Lung (tissue), 16 donors: ENCODE results near the gene CARD16. TPM values are rescaled to one million over a fixed set of nuclear protein-coding genes. Genes with fewer than 3 reads are reported as not detected.
A peak's percentile ranks its signal among the peaks of the same experiment; 100 is the strongest.
"Not testable (repeated sequence)": the region's sequence is repeated elsewhere in the genome, so short reads cannot be mapped to it uniquely, and the experiment has no call there.

Source experiments
- ATAC-seq: fragments of 200-7000 bp; cut with Tn5 transposase; one replicate; pipeline ENCODE4 v1.9.1; 2020; ENCODE audit warnings: moderate number of reproducible peaks; ENCODE audit not compliant: insufficient read depth, low FRiP score
- DNase-seq, 3 donors: peaks; one replicate each; pipeline ENCODE4 v3.0.0-alpha.2; 2013 to 2017
- H3K27ac ChIP-seq, 2 donors: one replicate each; pipeline ENCODE4 v1.5.1; 2013; ENCODE audit warnings: mild to moderate bottlenecking in 2 of 2, moderate library complexity in 2 of 2, control low read depth in 1 of 2, inconsistent platforms in 1 of 2, low read depth in 1 of 2, low read length in 1 of 2
- H3K27me3 ChIP-seq, 3 donors: one replicate each; pipeline ENCODE4 v1.5.1; 2013; ENCODE audit warnings: low read length in 2 of 3; ENCODE audit not compliant: control insufficient read depth in 3 of 3, insufficient read depth in 3 of 3
- H3K36me3 ChIP-seq, 4 donors: one replicate each; pipeline ENCODE4 v1.5.1; 2013; ENCODE audit warnings: low read length in 4 of 4, mild to moderate bottlenecking in 1 of 4, moderate library complexity in 1 of 4; ENCODE audit not compliant: control insufficient read depth in 4 of 4, insufficient read depth in 4 of 4
- H3K4me1 ChIP-seq, 5 donors: one replicate each; pipeline ENCODE4 v1.5.1; 2013; ENCODE audit warnings: low read length in 5 of 5, mild to moderate bottlenecking in 2 of 5, moderate library complexity in 1 of 5; ENCODE audit not compliant: control insufficient read depth in 5 of 5, insufficient read depth in 5 of 5
- H3K4me3 ChIP-seq: one replicate; pipeline ENCODE4 v1.5.1; 2013; ENCODE audit warnings: mild to moderate bottlenecking, control low read depth, moderate library complexity
- H3K9ac ChIP-seq, 2 donors: one replicate each; pipeline ENCODE4 v1.5.1; 2013; ENCODE audit warnings: low read length in 2 of 2, control low read depth in 1 of 2; ENCODE audit not compliant: insufficient read depth in 1 of 2
- H3K9me3 ChIP-seq, 4 donors: one replicate each; pipeline ENCODE4 v1.5.1; 2013; ENCODE audit warnings: low read length in 3 of 4, mild to moderate bottlenecking in 1 of 4, moderate library complexity in 1 of 4; ENCODE audit not compliant: control insufficient read depth in 4 of 4, insufficient read depth in 3 of 4
- WGBS, 2 donors: extraction: QIAGEN DNeasy Blood & Tissue Kit; methylation state at CpG; one replicate each; pipeline ENCODE4 v1.1.7; 2013; 5-methylcytosine and 5-hydroxymethylcytosine counted together
- long read RNA-seq, 5 donors: transcript quantifications; one replicate each; lab custom pipeline, GENCODE V29; 2026
- polyA plus RNA-seq, 2 donors: library from polyadenylated mRNA; stranded (reverse); fragments of 200-250 nt; gene quantifications; one replicate each; pipeline ENCODE4 v1.2.1, GENCODE V29; 2013
- total RNA-seq, 2 donors: library from RNA; depleted of rRNA in 1 of 2; stranded (reverse); fragments of >200 nt in 1 of 2; gene quantifications; one replicate each; pipeline ENCODE4 v1.2.1, GENCODE V29; 2014 to 2021
- TF ChIP-seq, protein P1 (sequence below): IDR thresholded peaks from 2 replicates; pipeline ENCODE4 v1.5.1; 2012; ENCODE audit warnings: mild to moderate bottlenecking; ENCODE audit errors: control extremely low read depth, extremely low read depth
- donor health status: control.
- donor health status: control.
- donor health status: Bipolar disorder and iron deficiency.
- donor health status: healthy.
- donor health status: DM: yes; HTN: yes; CAD: no.

Gene CARD16
- 10 to 100 TPM; 31.6 to 43.0 TPM for total RNA-seq
- 100 to 1,000 TPM in 1 of 2 donors, 10 to 100 TPM in 1; 83.3 to 169 TPM for polyA plus RNA-seq
- long read RNA-seq, donor 1, transcript CARD16-202 (3 exons, 686 nt): major isoform, 15 of 34 reads
- long read RNA-seq, donor 1, transcript CARD16-201 (4 exons, 613 nt): minor isoform, 10 of 34 reads
- long read RNA-seq, donor 1, partial matches to known transcripts: 9 of 34 reads
- long read RNA-seq, donor 1, other reads (novel, unspliced or antisense): 0 of 34 reads
- long read RNA-seq, donor 2, transcript CARD16-202 (3 exons, 686 nt): major isoform, 5 of 5 reads
- long read RNA-seq, donor 2, partial matches to known transcripts: 0 of 5 reads
- long read RNA-seq, donor 2, other reads (novel, unspliced or antisense): 0 of 5 reads
- long read RNA-seq, donor 3, transcript CARD16-202 (3 exons, 686 nt): major isoform, 7 of 16 reads
- long read RNA-seq, donor 3, partial matches to known transcripts: 6 of 16 reads
- long read RNA-seq, donor 3, other reads (novel, unspliced or antisense): 0 of 16 reads
- long read RNA-seq, donor 4, transcript CARD16-202 (3 exons, 686 nt): major isoform, 5 of 9 reads
- long read RNA-seq, donor 4, partial matches to known transcripts: 0 of 9 reads
- long read RNA-seq, donor 4, other reads (novel, unspliced or antisense): 0 of 9 reads
- long read RNA-seq, donor 5, transcript CARD16-202 (3 exons, 686 nt): major isoform, 9 of 14 reads
- long read RNA-seq, donor 5, partial matches to known transcripts: 0 of 14 reads
- long read RNA-seq, donor 5, other reads (novel, unspliced or antisense): 0 of 14 reads

DNA sequence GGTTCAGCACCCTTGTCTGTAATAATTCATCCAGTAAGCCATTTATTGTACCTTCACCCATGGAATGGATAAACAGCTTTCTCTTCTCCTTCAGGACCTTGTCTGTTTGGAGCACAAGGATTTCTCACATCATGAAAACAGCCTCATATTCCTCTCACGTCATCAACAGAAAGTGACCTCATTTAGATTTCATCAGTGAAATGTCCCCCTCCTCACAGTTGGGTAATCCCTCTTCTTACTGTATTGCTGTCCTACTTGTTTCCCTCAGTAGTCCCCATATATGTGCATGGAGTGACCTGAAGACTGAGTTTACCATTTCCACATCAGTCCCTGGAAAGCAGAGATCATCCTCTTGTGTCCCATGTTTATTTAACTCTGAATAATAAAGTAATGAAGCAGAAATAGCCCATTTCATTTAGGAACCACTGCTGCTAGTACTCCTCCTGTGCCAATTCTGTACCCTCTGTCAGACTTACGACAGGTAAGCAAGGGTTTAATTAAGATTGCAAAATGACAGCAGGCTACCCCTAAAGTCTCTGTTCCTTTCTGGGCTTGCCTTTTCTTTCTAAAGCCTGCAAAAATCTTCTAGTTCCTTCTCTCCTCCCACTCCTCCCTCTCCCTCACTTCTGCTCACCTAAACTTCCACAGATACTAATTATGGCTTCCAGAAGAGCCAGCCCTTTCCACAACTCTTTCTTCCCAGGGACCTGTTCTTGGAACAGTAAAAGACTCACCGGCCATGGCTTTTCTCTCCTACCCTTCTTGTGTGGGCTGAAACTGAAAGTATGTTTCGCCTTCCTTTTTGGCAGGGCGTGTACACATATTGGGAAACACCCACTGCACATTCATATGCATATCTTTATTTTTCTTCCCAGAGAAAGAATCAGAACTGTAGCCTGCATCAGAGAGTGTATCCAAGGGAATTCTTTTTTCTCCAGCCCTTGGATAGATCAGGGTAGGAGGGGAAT is at the start of gene CARD16:
Gene CARD16 (minus strand): TSS at position 779 of the 968 bp plus-strand sequence. CDS start 38 bp downstream, at position 741.
- DNase-seq (peak; percentile 67 to 91 (median 87)), ATAC-seq (peak; percentile 82)
- H3K9ac ChIP-seq: peak within 1 kb of the TSS; percentile 6 to 83
- not testable (repeated sequence) for H3K36me3 ChIP-seq, H3K27me3 ChIP-seq, H3K9me3 ChIP-seq
- peak within 1 kb of the TSS; percentile 56 for H3K4me3 ChIP-seq
- H3K27ac ChIP-seq: peak within 1 kb of the TSS; percentile 74 to 92
- WGBS, 2 donors: 2 to 12% methylated on average over 5 of the region's 5 CpGs
- peaks cover 0 to 30% (median 6%) of the 10 kb centered on the region in 5 donors for H3K4me1 ChIP-seq

DNA sequence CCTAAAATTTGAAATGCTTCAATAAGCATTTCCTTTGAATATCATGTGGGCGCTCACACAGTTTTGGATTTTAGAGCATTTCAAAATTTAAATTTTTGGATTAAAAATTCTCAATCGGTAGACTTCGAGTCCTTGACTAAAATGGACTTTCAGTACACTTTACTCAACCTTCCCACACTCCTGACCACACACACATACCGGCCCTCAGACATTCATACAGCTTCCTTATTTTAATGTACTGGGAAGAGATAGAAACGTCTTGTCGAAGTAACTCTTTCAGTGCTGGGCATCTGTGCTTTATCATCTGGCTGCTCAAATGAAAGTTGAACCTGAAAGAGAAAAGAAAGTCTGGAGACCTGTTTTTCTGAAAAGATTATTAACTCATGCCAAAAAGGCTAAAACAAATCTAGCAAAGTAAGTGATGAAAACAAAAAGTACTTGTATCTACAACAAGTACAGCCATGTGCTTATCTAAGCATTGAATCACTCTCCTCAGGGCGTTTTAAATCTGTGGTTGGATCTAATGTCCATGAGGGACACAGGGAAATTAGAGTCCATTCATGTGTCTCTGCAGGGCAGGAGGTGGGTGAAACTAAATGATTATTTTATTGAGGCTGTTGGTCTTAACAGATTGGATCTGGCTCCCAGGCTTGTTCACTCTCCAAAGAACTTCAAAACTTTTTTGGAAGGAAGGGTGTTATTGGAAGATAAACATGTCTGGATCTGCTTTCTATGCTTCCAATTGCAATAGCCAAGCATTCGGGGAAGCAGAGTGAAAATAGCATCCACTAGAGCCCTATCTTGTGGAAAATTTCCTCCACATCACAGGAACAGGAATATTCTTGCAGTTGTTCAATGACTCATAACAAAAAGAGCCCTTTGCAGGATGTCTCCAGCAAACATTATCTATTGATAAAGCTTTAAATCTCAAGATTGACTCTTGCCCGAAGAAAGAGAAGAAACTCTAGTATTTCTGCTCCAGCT is 47.4 kb upstream of the CARD16 start:
- Histone ChIP-seq H3K36me3 (no peaks in the 10 kb centered on the region), H3K27ac (no peak overlapping the region), H3K4me1 (no peaks in the 10 kb centered on the region), H3K9ac (no peak overlapping the region), H3K4me3 (no peak overlapping the region), H3K9me3 (no peaks in the 10 kb centered on the region), H3K27me3 (no peaks in the 10 kb centered on the region)
- ATAC-seq (no peak), DNase-seq (no peak)
- 56 to 59% methylated on average over 9 of the region's 9 CpGs for WGBS, 2 donors
- TF ChIP-seq, protein P1, sequence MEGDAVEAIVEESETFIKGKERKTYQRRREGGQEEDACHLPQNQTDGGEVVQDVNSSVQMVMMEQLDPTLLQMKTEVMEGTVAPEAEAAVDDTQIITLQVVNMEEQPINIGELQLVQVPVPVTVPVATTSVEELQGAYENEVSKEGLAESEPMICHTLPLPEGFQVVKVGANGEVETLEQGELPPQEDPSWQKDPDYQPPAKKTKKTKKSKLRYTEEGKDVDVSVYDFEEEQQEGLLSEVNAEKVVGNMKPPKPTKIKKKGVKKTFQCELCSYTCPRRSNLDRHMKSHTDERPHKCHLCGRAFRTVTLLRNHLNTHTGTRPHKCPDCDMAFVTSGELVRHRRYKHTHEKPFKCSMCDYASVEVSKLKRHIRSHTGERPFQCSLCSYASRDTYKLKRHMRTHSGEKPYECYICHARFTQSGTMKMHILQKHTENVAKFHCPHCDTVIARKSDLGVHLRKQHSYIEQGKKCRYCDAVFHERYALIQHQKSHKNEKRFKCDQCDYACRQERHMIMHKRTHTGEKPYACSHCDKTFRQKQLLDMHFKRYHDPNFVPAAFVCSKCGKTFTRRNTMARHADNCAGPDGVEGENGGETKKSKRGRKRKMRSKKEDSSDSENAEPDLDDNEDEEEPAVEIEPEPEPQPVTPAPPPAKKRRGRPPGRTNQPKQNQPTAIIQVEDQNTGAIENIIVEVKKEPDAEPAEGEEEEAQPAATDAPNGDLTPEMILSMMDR: no peak

DNA sequence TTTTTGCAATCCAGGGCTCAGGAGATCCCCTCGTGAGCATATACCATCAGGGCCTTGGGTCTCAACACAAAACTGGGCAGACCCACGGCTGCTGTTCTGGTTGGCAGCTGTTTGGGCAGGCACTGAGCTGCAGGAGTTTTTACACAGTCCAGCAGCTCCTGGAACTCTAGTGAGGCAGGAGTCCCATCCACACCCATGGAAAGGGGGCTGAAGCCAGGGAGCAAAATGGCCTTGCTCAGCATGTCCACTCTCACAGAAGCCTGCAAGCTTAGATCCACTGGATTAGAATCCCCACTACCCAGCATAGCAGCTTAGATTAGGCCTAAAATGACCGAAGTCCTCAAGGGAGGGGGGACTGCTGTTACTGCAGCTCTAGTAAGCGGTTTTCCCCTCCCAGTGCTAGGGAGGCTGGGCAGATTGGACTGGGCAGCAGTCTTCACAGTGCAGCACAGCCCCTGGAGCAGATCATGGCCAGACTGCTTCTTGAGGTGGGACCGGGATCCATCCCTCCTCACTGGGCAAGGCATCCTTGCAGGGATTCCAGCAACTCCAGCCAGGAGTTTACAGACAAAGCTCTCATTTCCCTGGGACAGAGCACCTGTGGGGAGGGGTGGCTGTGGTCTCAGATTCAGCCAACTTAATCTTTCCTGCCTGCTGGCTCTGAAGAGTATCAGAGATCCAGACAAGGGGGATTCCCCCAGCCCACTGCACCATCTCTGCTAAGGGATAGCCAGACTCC is 36.4 kb upstream of the CARD16 start:
- H3K27ac ChIP-seq: no peak overlapping the region
- no peaks in the 10 kb centered on the region for H3K4me1 ChIP-seq
- no peak for ATAC-seq
- no peaks in the 10 kb centered on the region for H3K27me3 ChIP-seq
- H3K36me3 ChIP-seq: no peaks in the 10 kb centered on the region
- H3K4me3 ChIP-seq: no peak overlapping the region
- 96% methylated on average over 5 of the region's 5 CpGs for WGBS, 2 donors
- no peak overlapping the region for H3K9ac ChIP-seq
- no peak for DNase-seq
- TF ChIP-seq, protein P1: no peak
- H3K9me3 ChIP-seq: no peaks in the 10 kb centered on the region

DNA sequence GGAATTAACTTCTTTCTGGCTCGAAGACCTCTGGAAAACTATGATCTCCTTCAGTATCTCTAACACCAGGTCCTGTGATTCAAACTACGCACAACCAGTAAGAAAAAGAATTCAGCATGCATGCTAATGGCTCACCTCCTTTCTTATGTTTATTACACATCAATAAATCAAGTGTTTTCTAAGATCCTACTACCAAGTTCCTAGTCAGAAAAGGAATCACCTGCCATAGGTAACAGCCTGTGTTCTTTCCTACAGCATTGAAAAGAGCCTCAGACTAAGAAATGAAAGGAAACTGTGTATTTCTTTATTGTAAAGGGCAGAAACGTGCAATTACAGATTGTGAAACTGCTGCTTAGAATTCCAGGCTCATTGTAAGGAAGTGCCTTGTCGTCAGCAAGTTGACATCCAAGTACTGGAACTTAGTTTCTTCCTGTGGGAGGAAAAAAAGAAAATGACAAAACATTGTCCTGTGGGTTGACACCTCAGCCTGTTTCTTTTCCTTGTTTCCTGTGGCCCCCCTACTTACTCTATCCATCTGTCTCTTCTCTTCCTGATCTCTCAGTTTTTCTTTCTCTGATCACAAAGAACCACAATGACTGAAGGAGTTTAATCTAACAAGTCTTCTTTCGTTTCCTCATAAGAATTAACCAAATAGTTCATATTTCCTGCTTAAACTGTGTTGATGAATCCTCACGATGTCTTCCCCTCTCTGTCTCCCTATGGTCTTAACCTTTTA is 35.2 kb upstream of the CARD16 start:
- H3K4me1 ChIP-seq, H3K9me3 ChIP-seq, H3K9ac ChIP-seq, H3K36me3 ChIP-seq, ATAC-seq, H3K27ac ChIP-seq, H3K4me3 ChIP-seq, H3K27me3 ChIP-seq: not testable (repeated sequence)
- DNase-seq: peak in 1 of 3 donors; percentile 22
- 33 to 35% methylated on average over 6 of the region's 6 CpGs for WGBS, 2 donors
